Psoas muscle (tissue), 8 donors: Measurements from ENCODE around the gene UBL7. TPM values are rescaled to one million over a fixed set of nuclear protein-coding genes. Genes with fewer than 3 reads are reported as not detected.

Source experiments
- ATAC-seq, 4 donors: fragments of 200-7000 bp; cut with Tn5 transposase; one replicate each; pipeline ENCODE4 v1.9.1; 2020; ENCODE audit warnings: moderate library complexity in 3 of 4, mild to moderate bottlenecking in 2 of 4
- DNase-seq, 2 donors: peaks; one replicate each; pipeline ENCODE4 v3.0.0-alpha.2; 2020
- H3K27ac ChIP-seq: fragments of 200-600 bp; one replicate; pipeline ENCODE4 v1.8.0; 2022
- H3K27me3 ChIP-seq, 3 donors: fragments of 200-600 bp in 1 of 3; one replicate each; pipeline versions ENCODE4 v1.6.1 to v1.8.0; 2013 to 2022; ENCODE audit warnings: low read length in 2 of 3, mild to moderate bottlenecking in 2 of 3, moderate library complexity in 1 of 3; ENCODE audit not compliant: insufficient read depth in 3 of 3
- H3K36me3 ChIP-seq, 2 donors: fragments of 200-600 bp in 1 of 2; one replicate each; pipeline versions ENCODE4 v1.6.1 to v1.8.0; 2013 to 2022; ENCODE audit warnings: low read depth in 1 of 2, mild to moderate bottlenecking in 1 of 2, moderate library complexity in 1 of 2; ENCODE audit not compliant: insufficient read depth in 1 of 2
- H3K4me1 ChIP-seq: fragments of 200-600 bp; one replicate; pipeline ENCODE4 v1.8.0; 2022
- H3K4me3 ChIP-seq: fragments of 200-600 bp; one replicate; pipeline ENCODE4 v1.8.0; 2022; ENCODE audit warnings: mild to moderate bottlenecking
- H3K9me3 ChIP-seq: fragments of 200-600 bp; one replicate; pipeline ENCODE4 v1.8.0; 2022
- WGBS, 3 donors: extraction: QIAGEN DNeasy Blood & Tissue Kit; methylation state at CpG; one replicate each; pipeline versions ENCODE4 v1.1.6 to v1.1.7; 2013; 5-methylcytosine and 5-hydroxymethylcytosine counted together
- intact Hi-C, 2 donors: fragments of 100-400 bp; cut with DNase I; formaldehyde crosslinking; loops; one replicate each; pipeline versions ENCODE4 v1.11.0 to v1.14.2; 2022
- polyA plus RNA-seq, 3 donors: library from polyadenylated mRNA; stranded (reverse); fragments of 200-250 nt; gene quantifications; one replicate each; pipeline ENCODE4 v1.2.3, GENCODE V29; 2013
- total RNA-seq, 4 donors: library from RNA; stranded (reverse); fragmentation: NEBNext Ultra II Directional in 2 of 4; extraction: Animal tissue kit (Norgen Biotek cat#: 25700) in 2 of 4; gene quantifications; one replicate each; pipeline versions ENCODE4 v1.2.1 to v1.2.4, GENCODE V29; 2021 to 2023
- TF ChIP-seq, protein P1 (sequence below): fragments of 200-600 bp; IDR thresholded peaks from one replicate; pipeline ENCODE4 v1.8.0; 2022; ENCODE audit warnings: antibody characterized with exemption
- donor health status: healthy with polysubstance abuse.
- donor health status: DM: no; HTN: no; CAD: no; lungs with moderate emphysema.
- donor health status: Bipolar disorder and iron deficiency.
- donor health status: healthy.
- donor health status: DM: yes; HTN: yes; CAD: no.
- donor health status: DM: no; HTN: no; CAD: no.
- donor health status: DM: no; HTN: no; CAD: no.
- donor health status: DM: yes; HTN: yes; CAD: no.

UBL7 gene
- total and polyA plus RNA-seq, 7 donors: 45.5 to 91.7 (median 61.3) TPM

DNA sequence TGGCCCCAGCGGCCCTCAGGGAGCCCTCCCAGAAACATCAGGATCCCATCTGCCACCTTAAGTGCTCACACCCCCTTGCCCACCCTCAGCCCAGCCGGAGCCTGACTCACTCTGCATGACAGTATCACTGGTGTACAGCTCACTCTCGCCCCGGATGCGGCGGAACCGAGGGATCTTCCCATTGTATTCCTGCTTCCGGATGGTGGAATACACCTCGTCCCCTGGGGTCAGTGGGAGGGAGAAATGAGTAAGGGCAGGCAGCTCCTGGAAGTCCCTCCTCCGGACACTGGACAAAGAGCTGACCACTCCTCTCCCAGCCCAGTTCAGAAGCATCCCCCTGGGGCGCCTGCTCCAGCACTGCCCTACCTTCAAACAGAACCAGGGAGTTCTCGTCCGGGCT, 43.7 kb downstream of the UBL7 start:
- H3K27ac ChIP-seq: no peak overlapping the region
- no peaks in the 10 kb centered on the region for H3K27me3 ChIP-seq
- no peaks in the 10 kb centered on the region for H3K9me3 ChIP-seq
- H3K36me3 ChIP-seq: no peaks in the 10 kb centered on the region
- TF ChIP-seq, protein P1, sequence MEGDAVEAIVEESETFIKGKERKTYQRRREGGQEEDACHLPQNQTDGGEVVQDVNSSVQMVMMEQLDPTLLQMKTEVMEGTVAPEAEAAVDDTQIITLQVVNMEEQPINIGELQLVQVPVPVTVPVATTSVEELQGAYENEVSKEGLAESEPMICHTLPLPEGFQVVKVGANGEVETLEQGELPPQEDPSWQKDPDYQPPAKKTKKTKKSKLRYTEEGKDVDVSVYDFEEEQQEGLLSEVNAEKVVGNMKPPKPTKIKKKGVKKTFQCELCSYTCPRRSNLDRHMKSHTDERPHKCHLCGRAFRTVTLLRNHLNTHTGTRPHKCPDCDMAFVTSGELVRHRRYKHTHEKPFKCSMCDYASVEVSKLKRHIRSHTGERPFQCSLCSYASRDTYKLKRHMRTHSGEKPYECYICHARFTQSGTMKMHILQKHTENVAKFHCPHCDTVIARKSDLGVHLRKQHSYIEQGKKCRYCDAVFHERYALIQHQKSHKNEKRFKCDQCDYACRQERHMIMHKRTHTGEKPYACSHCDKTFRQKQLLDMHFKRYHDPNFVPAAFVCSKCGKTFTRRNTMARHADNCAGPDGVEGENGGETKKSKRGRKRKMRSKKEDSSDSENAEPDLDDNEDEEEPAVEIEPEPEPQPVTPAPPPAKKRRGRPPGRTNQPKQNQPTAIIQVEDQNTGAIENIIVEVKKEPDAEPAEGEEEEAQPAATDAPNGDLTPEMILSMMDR: no peak
- no peak overlapping the region for H3K4me3 ChIP-seq
- ATAC-seq (peak in 2 of 4 donors; percentile 27 to 29), DNase-seq (no peak)
- H3K4me1 ChIP-seq: no peaks in the 10 kb centered on the region
- WGBS, 3 donors: 60 to 67% (median 64%) methylated on average over 13 of the region's 13 CpGs
- intact Hi-C loops: no loop called here

DNA sequence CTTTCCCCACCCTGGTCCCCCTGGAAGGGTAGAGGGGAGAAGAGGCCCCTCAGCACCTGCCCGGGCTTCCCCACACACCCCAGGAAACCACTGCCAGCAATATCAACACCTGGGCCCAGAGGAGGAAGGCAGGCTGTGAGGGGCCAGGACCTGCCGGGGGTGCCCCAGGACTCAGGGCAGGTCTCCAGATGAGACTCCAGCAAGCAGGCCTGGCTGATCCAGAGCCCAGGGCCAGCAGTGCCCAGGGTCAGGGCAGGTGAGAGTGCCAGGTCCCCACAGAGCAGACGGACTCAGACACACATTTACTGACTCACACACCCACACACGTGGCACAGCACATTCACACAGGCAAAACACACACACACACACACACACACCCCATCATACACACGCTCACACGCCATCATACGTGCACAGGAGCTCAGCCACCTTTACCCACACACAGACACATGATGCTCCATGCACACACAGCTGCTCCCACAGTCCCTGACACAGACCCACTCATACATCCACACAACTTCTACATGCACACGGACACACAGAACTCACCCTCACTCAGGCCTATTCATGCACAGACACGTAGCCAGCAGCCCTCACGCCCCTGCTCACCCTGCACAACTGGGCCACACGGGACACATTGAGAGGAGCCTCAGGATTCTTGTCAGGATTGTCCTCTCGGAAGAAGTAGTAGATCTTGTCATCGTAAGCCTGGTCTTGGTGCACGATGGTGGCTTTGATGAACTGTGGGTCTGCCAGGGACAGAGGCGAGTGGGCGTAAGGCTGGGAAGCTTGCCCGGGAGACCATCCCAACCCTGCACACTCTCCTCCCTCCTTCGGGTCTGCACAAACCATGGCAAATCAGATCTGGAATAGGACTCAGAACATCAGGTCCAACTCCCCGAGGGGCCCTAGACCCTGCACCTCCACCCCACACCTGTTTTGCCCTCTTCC, 44.7 kb downstream of the UBL7 start:
- no peak for ATAC-seq
- Histone ChIP-seq H3K36me3 (no peaks in the 10 kb centered on the region), H3K27ac (no peak overlapping the region), H3K9me3 (no peaks in the 10 kb centered on the region), H3K4me1 (no peaks in the 10 kb centered on the region), H3K27me3 (no peaks in the 10 kb centered on the region), H3K4me3 (no peak overlapping the region)
- no peak for DNase-seq
- TF ChIP-seq, protein P1: no peak
- 70 to 76% (median 71%) methylated on average over 19 of the region's 19 CpGs for WGBS, 3 donors
- intact Hi-C loops: no loop called here

GRCh38 chr15:74414603-74415338, 46.2 kb downstream of the UBL7 start:
- TF ChIP-seq, protein P1: no peak

GRCh38 chr15:74414081-74414580, 46.8 kb downstream of the UBL7 start:
- H3K27ac ChIP-seq: no peak overlapping the region
- H3K4me1 ChIP-seq: no peaks in the 10 kb centered on the region
- WGBS, 3 donors: 88 to 91% (median 90%) methylated on average over 5 of the region's 5 CpGs
- DNase-seq (no peak), ATAC-seq (no peak)
- no peaks in the 10 kb centered on the region for H3K27me3 ChIP-seq
- no peaks in the 10 kb centered on the region for H3K9me3 ChIP-seq
- intact Hi-C loops: no loop called here
- TF ChIP-seq, protein P1: no peak
- no peak overlapping the region for H3K4me3 ChIP-seq
- no peaks in the 10 kb centered on the region for H3K36me3 ChIP-seq

More at GRCh38 chr15:74414603-74415338, 46.2 kb downstream of the UBL7 start:
- intact Hi-C loops: no loop called here
- H3K36me3 ChIP-seq: no peaks in the 10 kb centered on the region
- no peak overlapping the region for H3K27ac ChIP-seq
- H3K4me3 ChIP-seq: no peak overlapping the region
- DNase-seq: no peak
- ATAC-seq: no peak
- WGBS, 3 donors: 95 to 96% (median 96%) methylated on average over 12 of the region's 12 CpGs
- no peaks in the 10 kb centered on the region for H3K27me3 ChIP-seq
- no peaks in the 10 kb centered on the region for H3K4me1 ChIP-seq
- H3K9me3 ChIP-seq: no peaks in the 10 kb centered on the region
